22Rv1 (cell line): Measurements from ENCODE around the gene IPPK.

Source experiments
- ZFX ChIP-seq: fragments of 450-650 bp; IDR thresholded peaks from 2 replicates; pipeline ENCODE4 v1.6.1; 2017; ENCODE audit warnings: antibody characterized with exemption, borderline replicate concordance
- TF ChIP-seq, protein P1 (sequence below): fragments of 450-650 bp; IDR thresholded peaks from 2 replicates; pipeline ENCODE4 v1.5.1; 2017; ENCODE audit warnings: mild to moderate bottlenecking

DNA sequence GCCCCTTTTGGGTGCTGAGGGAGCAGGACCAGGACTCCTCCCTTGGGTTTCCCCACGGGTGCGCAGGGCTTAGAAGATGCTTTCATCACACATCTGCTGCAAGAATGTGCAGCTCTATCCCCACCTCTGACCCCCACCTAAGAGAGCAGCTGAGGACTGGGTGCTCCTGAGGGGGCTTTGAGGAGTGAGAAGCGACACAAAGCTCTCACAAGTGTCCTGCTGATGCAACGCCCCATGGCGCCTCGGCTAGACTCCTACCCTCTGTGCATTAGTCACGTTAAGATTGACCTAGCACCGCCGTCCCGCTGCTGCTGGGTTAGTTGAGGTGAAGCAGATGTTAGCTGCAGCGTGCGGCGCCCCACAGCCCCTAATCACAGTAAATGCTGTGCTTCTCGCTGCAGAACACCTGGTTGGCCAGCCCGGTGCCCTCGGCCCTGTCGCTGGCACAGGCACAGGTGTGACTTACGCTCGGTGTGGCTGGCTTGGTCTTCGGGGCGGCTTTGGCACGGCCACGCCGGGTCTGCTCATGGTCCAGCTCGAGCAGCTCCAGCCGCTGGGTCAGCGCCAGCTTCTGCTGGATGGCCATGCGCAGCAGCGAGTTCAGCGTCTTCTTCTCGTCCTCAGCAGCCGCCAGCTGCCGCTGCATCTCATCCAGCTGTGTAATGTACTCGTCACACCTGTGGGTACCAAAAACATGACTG is 45.0 kb upstream of the IPPK start:
- TF ChIP-seq, protein P1, sequence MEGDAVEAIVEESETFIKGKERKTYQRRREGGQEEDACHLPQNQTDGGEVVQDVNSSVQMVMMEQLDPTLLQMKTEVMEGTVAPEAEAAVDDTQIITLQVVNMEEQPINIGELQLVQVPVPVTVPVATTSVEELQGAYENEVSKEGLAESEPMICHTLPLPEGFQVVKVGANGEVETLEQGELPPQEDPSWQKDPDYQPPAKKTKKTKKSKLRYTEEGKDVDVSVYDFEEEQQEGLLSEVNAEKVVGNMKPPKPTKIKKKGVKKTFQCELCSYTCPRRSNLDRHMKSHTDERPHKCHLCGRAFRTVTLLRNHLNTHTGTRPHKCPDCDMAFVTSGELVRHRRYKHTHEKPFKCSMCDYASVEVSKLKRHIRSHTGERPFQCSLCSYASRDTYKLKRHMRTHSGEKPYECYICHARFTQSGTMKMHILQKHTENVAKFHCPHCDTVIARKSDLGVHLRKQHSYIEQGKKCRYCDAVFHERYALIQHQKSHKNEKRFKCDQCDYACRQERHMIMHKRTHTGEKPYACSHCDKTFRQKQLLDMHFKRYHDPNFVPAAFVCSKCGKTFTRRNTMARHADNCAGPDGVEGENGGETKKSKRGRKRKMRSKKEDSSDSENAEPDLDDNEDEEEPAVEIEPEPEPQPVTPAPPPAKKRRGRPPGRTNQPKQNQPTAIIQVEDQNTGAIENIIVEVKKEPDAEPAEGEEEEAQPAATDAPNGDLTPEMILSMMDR = no peak
- TF ChIP-seq ZFX = no peak
